HepG2 (cell line): ENCODE data around the gene PPEF2. TPM values are rescaled to one million over a fixed set of nuclear protein-coding genes. Genes with fewer than 3 reads are reported as not detected.
A peak's percentile ranks its signal among the peaks of the same experiment; 100 is the strongest.

Experiments used
- E2F5 ChIP-seq: sonication (generic); formaldehyde crosslinking; conservative IDR thresholded peaks from 2 replicates; pipeline ENCODE4 v1.4.0; 2020; ENCODE audit warnings: missing genetic modification reagents
- IRF9 ChIP-seq: sonication (generic); formaldehyde crosslinking; IDR thresholded peaks from 2 replicates; pipeline ENCODE4 v1.8.0; 2022; ENCODE audit warnings: missing genetic modification reagents, mild to moderate bottlenecking, borderline replicate concordance
- KMT2B ChIP-seq: IDR thresholded peaks from 2 replicates; pipeline ENCODE4 v1.6.1; 2016; ENCODE audit warnings: missing genetic modification reagents, missing compliant biosample characterization
- PRDM10 ChIP-seq: sonication (generic); formaldehyde crosslinking; IDR thresholded peaks from 2 replicates; pipeline ENCODE4 v1.4.0; 2020; ENCODE audit warnings: low read depth, missing genetic modification reagents
- TAF1 ChIP-seq: sonication (generic); formaldehyde crosslinking; IDR thresholded peaks from 2 replicates; pipeline ENCODE4 v1.4.0; 2020; ENCODE audit warnings: missing genetic modification reagents
- THYN1 ChIP-seq: sonication (generic); formaldehyde crosslinking; IDR thresholded peaks from 2 replicates; pipeline ENCODE4 v1.8.1; 2023; ENCODE audit warnings: low read depth, mild to moderate bottlenecking, moderate library complexity, missing genetic modification reagents, borderline replicate concordance
- YY1 ChIP-seq: IDR thresholded peaks from 2 replicates; pipeline ENCODE4 v1.6.1; 2011; ENCODE audit warnings: low read length, low read depth, moderate library complexity, mild to moderate bottlenecking; ENCODE audit not compliant: insufficient read depth, insufficient replicate concordance
- ZBTB38 ChIP-seq: sonication (generic); formaldehyde crosslinking; IDR thresholded peaks from 2 replicates; pipeline ENCODE4 v1.5.1; 2020; ENCODE audit warnings: mild to moderate bottlenecking, missing genetic modification reagents
- ZNF788 ChIP-seq: sonication (generic); formaldehyde crosslinking; IDR thresholded peaks from 2 replicates; pipeline ENCODE4 v1.5.0; 2020; ENCODE audit warnings: mild to moderate bottlenecking, missing genetic modification reagents, borderline replicate concordance
- polyA plus RNA-seq, 8 experiments: library from polyadenylated mRNA; depleted of rRNA in 3 of 8; stranded (reverse) in 7 of 8; unstranded in 1 of 8; fragments of >200 nt; fragmentation: Illumina TruSeq in 4 of 8; extraction: Trizol in 4 of 8; gene quantifications; 2 replicates each; pipeline versions ENCODE4 v1.2.1 to v1.2.3, GENCODE V29; 2011 to 2016; ENCODE audit warnings: low read depth in 4 of 8, missing spikeins in 1 of 8, mixed read lengths in 1 of 8; ENCODE audit not compliant: insufficient read depth in 1 of 8
- total RNA-seq, 5 experiments: library from RNA; depleted of rRNA; stranded (reverse); fragments of >200 nt; fragmentation: Illumina TruSeq; extraction: Trizol; gene quantifications; 2 replicates each; pipeline ENCODE4 v1.2.3, GENCODE V29; 2016; ENCODE audit warnings: low read depth in 1 of 5
- TF ChIP-seq, protein P1 (sequence below): sonication (generic); formaldehyde crosslinking; IDR thresholded peaks from 2 replicates; pipeline ENCODE4 v1.5.1; 2020; ENCODE audit warnings: mild to moderate bottlenecking, missing genetic modification reagents, moderate library complexity
- TF ChIP-seq, protein P2 (sequence below): IDR thresholded peaks from 2 replicates; pipeline ENCODE4 v1.6.1; 2016; ENCODE audit warnings: low read depth, missing genetic modification reagents, missing compliant biosample characterization

Gene PPEF2
- total and polyA plus RNA-seq, 2 of the 13 experiments (the other 11 are each of a cell fraction or from before 2014, with no cell fraction given) = 0.01 TPM; not detected in 1

DNA sequence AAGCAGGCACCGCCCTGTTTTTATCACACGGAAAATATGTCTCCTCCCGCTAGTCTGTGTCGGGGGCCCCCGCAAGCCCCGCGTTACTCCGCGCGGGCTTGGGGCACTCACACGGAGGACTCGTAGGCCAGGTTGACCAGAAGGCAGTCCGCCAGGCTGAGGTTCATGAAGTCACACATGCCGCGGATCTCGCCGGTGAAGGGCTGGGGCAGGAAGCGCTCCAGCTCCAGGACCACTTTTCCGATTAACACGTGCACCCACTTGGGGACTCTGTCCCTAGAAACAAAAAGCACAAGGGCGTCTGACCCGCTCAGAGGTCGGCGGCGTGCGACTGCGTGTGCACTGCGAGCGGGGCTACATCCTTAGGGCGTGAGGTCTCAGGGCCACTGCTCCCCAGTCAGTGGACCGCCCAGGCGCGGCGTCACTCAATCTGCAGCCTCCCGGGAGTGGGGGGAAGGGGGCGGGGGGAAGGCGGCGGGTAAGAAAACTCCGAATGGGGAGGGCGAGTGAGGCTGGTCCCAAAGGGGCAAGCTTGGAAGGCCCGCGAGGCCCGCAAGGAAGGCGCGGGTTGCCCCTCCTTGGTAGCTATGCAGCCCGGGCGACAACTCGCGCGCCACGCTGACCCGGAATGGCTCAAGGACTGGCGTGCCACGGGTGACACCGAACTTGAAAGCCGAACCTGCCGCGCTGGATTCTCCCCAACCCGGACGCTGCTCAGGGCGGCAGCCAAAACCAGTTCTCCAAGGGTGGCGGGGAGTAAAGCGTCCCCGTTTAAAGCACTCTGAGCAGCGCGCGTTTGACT lies 37.8 kb upstream of the PPEF2 start (continued):
- TF ChIP-seq PRDM10 (CRISPR knock-in tag) (0 out of 2 replicates have a peak, but pooled peaks have one; percentile 52), THYN1 (no peak), KMT2B (CRISPR knock-in tag) (peak; percentile 53; the same call in 1 of the 2 replicates), E2F5 (CRISPR knock-in tag) (no peak), TAF1 (CRISPR knock-in tag) (peak; percentile 43; the same call in 1 of the 2 replicates), ZNF788 (CRISPR knock-in tag) (peak; percentile 76), ZBTB38 (no peak), YY1 (peak; percentile 32), IRF9 (CRISPR knock-in tag) (0 out of 2 replicates have a peak, but pooled peaks have one; percentile 5)
- TF ChIP-seq, protein P1, sequence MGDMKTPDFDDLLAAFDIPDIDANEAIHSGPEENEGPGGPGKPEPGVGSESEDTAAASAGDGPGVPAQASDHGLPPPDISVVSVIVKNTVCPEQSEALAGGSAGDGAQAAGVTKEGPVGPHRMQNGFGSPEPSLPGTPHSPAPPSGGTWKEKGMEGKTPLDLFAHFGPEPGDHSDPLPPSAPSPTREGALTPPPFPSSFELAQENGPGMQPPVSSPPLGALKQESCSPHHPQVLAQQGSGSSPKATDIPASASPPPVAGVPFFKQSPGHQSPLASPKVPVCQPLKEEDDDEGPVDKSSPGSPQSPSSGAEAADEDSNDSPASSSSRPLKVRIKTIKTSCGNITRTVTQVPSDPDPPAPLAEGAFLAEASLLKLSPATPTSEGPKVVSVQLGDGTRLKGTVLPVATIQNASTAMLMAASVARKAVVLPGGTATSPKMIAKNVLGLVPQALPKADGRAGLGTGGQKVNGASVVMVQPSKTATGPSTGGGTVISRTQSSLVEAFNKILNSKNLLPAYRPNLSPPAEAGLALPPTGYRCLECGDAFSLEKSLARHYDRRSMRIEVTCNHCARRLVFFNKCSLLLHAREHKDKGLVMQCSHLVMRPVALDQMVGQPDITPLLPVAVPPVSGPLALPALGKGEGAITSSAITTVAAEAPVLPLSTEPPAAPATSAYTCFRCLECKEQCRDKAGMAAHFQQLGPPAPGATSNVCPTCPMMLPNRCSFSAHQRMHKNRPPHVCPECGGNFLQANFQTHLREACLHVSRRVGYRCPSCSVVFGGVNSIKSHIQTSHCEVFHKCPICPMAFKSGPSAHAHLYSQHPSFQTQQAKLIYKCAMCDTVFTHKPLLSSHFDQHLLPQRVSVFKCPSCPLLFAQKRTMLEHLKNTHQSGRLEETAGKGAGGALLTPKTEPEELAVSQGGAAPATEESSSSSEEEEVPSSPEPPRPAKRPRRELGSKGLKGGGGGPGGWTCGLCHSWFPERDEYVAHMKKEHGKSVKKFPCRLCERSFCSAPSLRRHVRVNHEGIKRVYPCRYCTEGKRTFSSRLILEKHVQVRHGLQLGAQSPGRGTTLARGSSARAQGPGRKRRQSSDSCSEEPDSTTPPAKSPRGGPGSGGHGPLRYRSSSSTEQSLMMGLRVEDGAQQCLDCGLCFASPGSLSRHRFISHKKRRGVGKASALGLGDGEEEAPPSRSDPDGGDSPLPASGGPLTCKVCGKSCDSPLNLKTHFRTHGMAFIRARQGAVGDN (CRISPR knock-in tag) = peak; percentile 73
- TF ChIP-seq, protein P2, sequence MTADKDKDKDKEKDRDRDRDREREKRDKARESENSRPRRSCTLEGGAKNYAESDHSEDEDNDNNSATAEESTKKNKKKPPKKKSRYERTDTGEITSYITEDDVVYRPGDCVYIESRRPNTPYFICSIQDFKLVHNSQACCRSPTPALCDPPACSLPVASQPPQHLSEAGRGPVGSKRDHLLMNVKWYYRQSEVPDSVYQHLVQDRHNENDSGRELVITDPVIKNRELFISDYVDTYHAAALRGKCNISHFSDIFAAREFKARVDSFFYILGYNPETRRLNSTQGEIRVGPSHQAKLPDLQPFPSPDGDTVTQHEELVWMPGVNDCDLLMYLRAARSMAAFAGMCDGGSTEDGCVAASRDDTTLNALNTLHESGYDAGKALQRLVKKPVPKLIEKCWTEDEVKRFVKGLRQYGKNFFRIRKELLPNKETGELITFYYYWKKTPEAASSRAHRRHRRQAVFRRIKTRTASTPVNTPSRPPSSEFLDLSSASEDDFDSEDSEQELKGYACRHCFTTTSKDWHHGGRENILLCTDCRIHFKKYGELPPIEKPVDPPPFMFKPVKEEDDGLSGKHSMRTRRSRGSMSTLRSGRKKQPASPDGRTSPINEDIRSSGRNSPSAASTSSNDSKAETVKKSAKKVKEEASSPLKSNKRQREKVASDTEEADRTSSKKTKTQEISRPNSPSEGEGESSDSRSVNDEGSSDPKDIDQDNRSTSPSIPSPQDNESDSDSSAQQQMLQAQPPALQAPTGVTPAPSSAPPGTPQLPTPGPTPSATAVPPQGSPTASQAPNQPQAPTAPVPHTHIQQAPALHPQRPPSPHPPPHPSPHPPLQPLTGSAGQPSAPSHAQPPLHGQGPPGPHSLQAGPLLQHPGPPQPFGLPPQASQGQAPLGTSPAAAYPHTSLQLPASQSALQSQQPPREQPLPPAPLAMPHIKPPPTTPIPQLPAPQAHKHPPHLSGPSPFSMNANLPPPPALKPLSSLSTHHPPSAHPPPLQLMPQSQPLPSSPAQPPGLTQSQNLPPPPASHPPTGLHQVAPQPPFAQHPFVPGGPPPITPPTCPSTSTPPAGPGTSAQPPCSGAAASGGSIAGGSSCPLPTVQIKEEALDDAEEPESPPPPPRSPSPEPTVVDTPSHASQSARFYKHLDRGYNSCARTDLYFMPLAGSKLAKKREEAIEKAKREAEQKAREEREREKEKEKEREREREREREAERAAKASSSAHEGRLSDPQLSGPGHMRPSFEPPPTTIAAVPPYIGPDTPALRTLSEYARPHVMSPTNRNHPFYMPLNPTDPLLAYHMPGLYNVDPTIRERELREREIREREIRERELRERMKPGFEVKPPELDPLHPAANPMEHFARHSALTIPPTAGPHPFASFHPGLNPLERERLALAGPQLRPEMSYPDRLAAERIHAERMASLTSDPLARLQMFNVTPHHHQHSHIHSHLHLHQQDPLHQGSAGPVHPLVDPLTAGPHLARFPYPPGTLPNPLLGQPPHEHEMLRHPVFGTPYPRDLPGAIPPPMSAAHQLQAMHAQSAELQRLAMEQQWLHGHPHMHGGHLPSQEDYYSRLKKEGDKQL (CRISPR knock-in tag) = no peak
